ENCODE measurements around the gene RASAL3. TPM values are rescaled to one million over a fixed set of nuclear protein-coding genes. Genes with fewer than 3 reads are reported as not detected.

Gene RASAL3
- total RNA-seq, 4 donors from 2014 or later = 2.5 to 3.9 (median 2.8) TPM

GRCh38 chr19:15507068-15508034 is 43.0 kb upstream of the RASAL3 start:
- H3K27me3 ChIP-seq = peaks cover 0 to 90% (median 23%) of the 10 kb centered on the region in 4 donors
- TF ChIP-seq EP300 (IDR thresholded peaks at IDR 0.05) = no peak
- TF ChIP-seq POLR2AphosphoS5 (IDR thresholded peaks at IDR 0.05) = no peak
- no peak for TF ChIP-seq POLR2A (IDR thresholded peaks at IDR 0.05; ENCODE audit: low read depth)
- no peak for TF ChIP-seq CTCF (IDR thresholded peaks at IDR 0.05)
- no peaks in the 10 kb centered on the region for H3K36me3 ChIP-seq
- WGBS = 64% methylated on average over 6 of the region's 14 CpGs
- H3K4me3 ChIP-seq = no peak overlapping the region
- H3K9me3 ChIP-seq = peaks cover 0 to 4% (median 0%) of the 10 kb centered on the region in 4 donors
- peaks cover 5 to 13% (median 8%) of the 10 kb centered on the region in 4 donors for H3K4me1 ChIP-seq
- no peak overlapping the region for H3K27ac ChIP-seq (replicated peaks in 1 of 4)
- intact Hi-C loops (cut with DNase I) = no loop called here
- DNase-seq (ENCODE audit: extremely low spot score) = no peak

- no peak for DNase-seq (ENCODE audit: extremely low spot score)
- no peak for TF ChIP-seq EP300 (IDR thresholded peaks at IDR 0.05)
- no peak for TF ChIP-seq POLR2A (IDR thresholded peaks at IDR 0.05; ENCODE audit: low read depth)
- TF ChIP-seq POLR2AphosphoS5 (IDR thresholded peaks at IDR 0.05) = no peak
- TF ChIP-seq CTCF (IDR thresholded peaks at IDR 0.05) = no peak
- intact Hi-C loops (cut with DNase I) = no loop called here
- 52% methylated on average over 5 of the region's 5 CpGs for WGBS
- H3K36me3 ChIP-seq = no peaks in the 10 kb centered on the region
- peaks cover 0 to 4% (median 0%) of the 10 kb centered on the region in 4 donors for H3K9me3 ChIP-seq
- H3K4me3 ChIP-seq = no peak overlapping the region
- H3K27ac ChIP-seq (replicated peaks in 1 of 4) = no peak overlapping the region
- H3K4me1 ChIP-seq = peaks cover 5 to 13% (median 8%) of the 10 kb centered on the region in 4 donors
- H3K27me3 ChIP-seq = peaks cover 0 to 82% (median 23%) of the 10 kb centered on the region in 4 donors
Observed at GRCh38 chr19:15506074-15506571, 41.8 kb upstream of the RASAL3 start.

GRCh38 chr19:15502264-15502663 is 37.9 kb upstream of the RASAL3 start:
- Histone ChIP-seq H3K9me3 (peaks cover 0 to 4% (median 0%) of the 10 kb centered on the region in 4 donors), H3K36me3 (no peaks in the 10 kb centered on the region), H3K27ac (replicated peaks in 1 of 4) (no peak overlapping the region), H3K4me3 (no peak overlapping the region), H3K27me3 (peaks cover 0 to 67% (median 1%) of the 10 kb centered on the region in 4 donors), H3K4me1 (no peaks in the 10 kb centered on the region)
- TF ChIP-seq EP300 (IDR thresholded peaks at IDR 0.05) = no peak
- TF ChIP-seq CTCF (IDR thresholded peaks at IDR 0.05) = no peak
- no peak for TF ChIP-seq POLR2A (IDR thresholded peaks at IDR 0.05; ENCODE audit: low read depth)
- TF ChIP-seq POLR2AphosphoS5 (IDR thresholded peaks at IDR 0.05) = no peak
- intact Hi-C loops (cut with DNase I) = no loop called here
- DNase-seq (ENCODE audit: extremely low spot score) = no peak
- 57% methylated on average over 1 of the region's 1 CpG for WGBS

- H3K27ac ChIP-seq (replicated peaks in 1 of 4) = no peak overlapping the region
- no peak overlapping the region for H3K4me3 ChIP-seq
- 48% methylated on average over 1 of the region's 1 CpG for WGBS
- H3K4me1 ChIP-seq = no peaks in the 10 kb centered on the region
- H3K27me3 ChIP-seq = peaks cover 0 to 61% (median under 1%) of the 10 kb centered on the region in 4 donors
- TF ChIP-seq POLR2AphosphoS5 (IDR thresholded peaks at IDR 0.05) (no peak), EP300 (IDR thresholded peaks at IDR 0.05) (no peak), CTCF (IDR thresholded peaks at IDR 0.05) (no peak), POLR2A (IDR thresholded peaks at IDR 0.05; ENCODE audit: low read depth) (no peak)
- intact Hi-C loops (cut with DNase I) = no loop called here
- no peak for DNase-seq (ENCODE audit: extremely low spot score)
- no peaks in the 10 kb centered on the region for H3K36me3 ChIP-seq
- peaks cover 0 to 4% (median 0%) of the 10 kb centered on the region in 4 donors for H3K9me3 ChIP-seq
Observed at GRCh38 chr19:15501596-15501995, 37.3 kb upstream of the RASAL3 start.

All from esophagus muscularis mucosa (tissue), 4 donors.